IMR-90 (cell line): Measurements from ENCODE around the gene DHX15. TPM values are rescaled to one million over a fixed set of nuclear protein-coding genes. Genes with fewer than 3 reads are reported as not detected.

ENCODE experiments used
- ATAC-seq: fragments of 200-7000 bp; cut with Tn5 transposase; 2 replicates; pipeline ENCODE4 v1.9.1; 2020; ENCODE audit warnings: low read depth, mild to moderate bottlenecking, moderate library complexity
- BruUV-seq: library from RNA; stranded (reverse); fragments of 400-500 nt; replicated peaks from 2 replicates; lab custom pipeline; 2021; lab: Mats Ljungman, UMichigan
- CTCF ChIA-PET: fragments of 300-600 bp; formaldehyde crosslinking; extraction: SDS; loops from one replicate; lab custom pipeline; 2021; ENCODE audit warnings: antibody characterized with exemption; lab: Yijun Ruan, JAX
- POLR2A ChIA-PET: fragments of 300-600 bp; sonication (Branson Sonifier 250); formaldehyde crosslinking; loops from one replicate; lab custom pipeline; 2022; ENCODE audit warnings: antibody characterized with exemption; ENCODE audit not compliant: unreplicated experiment; lab: Charles Lee
- DNase-seq: peaks from one replicate; pipeline ENCODE4 v3.0.0; 2013
- H2AFZ ChIP-seq: replicated peaks from 2 replicates; pipeline ENCODE3; 2013; ENCODE audit warnings: low read length, mild to moderate bottlenecking; ENCODE audit not compliant: poor library complexity
- H2AK5ac ChIP-seq: 2 replicates; pipeline ENCODE4 v1.6.1; 2013; ENCODE audit warnings: low read depth, low read length, inconsistent platforms
- H2AK9ac ChIP-seq: replicated peaks from 2 replicates; pipeline ENCODE3; 2013; ENCODE audit warnings: mild to moderate bottlenecking, low read depth, low read length, moderate library complexity; ENCODE audit not compliant: poor library complexity
- H2BK120ac ChIP-seq: 2 replicates; pipeline ENCODE4 v1.6.1; 2013; ENCODE audit warnings: low read depth, low read length, inconsistent platforms
- H2BK15ac ChIP-seq: 3 replicates; pipeline ENCODE4 v1.6.1; 2013; ENCODE audit warnings: low read depth, low read length, inconsistent platforms
- H2BK20ac ChIP-seq: 2 replicates; pipeline ENCODE4 v1.6.1; 2013; ENCODE audit warnings: low read depth, mild to moderate bottlenecking, inconsistent platforms, low read length, moderate library complexity
- H2BK5ac ChIP-seq: 2 replicates; pipeline ENCODE4 v1.6.1; 2013; ENCODE audit warnings: mild to moderate bottlenecking, low read depth, low read length, inconsistent platforms; ENCODE audit not compliant: poor library complexity, severe bottlenecking
- H3K14ac ChIP-seq: replicated peaks from 2 replicates; pipeline ENCODE4 v1.6.1; 2013; ENCODE audit warnings: low read depth, low read length, inconsistent platforms
- H3K18ac ChIP-seq: 2 replicates; pipeline ENCODE4 v1.6.1; 2013; ENCODE audit warnings: low read depth, low read length, control low read depth
- H3K23ac ChIP-seq: 2 replicates; pipeline ENCODE4 v1.6.1; 2013; ENCODE audit warnings: low read depth, low read length, inconsistent platforms
- H3K27ac ChIP-seq: 2 replicates; pipeline ENCODE4 v1.5.1; 2013; ENCODE audit warnings: mild to moderate bottlenecking, control low read depth, low read length; ENCODE audit not compliant: insufficient read depth
- H3K27me3 ChIP-seq: 2 replicates; pipeline ENCODE4 v1.6.1; 2013; ENCODE audit warnings: low read length; ENCODE audit not compliant: control insufficient read depth, insufficient read depth
- H3K36me3 ChIP-seq: 2 replicates; pipeline ENCODE4 v1.6.1; 2013; ENCODE audit warnings: low read length, mixed read lengths; ENCODE audit not compliant: control insufficient read depth, insufficient read depth
- H3K4ac ChIP-seq: 2 replicates; pipeline ENCODE4 v1.6.1; 2013; ENCODE audit warnings: low read depth, low read length, inconsistent platforms
- H3K4me1 ChIP-seq: 2 replicates; pipeline ENCODE4 v1.6.1; 2013; ENCODE audit warnings: low read length, mixed read lengths; ENCODE audit not compliant: control insufficient read depth, insufficient read depth
- H3K4me2 ChIP-seq: 2 replicates; pipeline ENCODE4 v1.6.1; 2013; ENCODE audit warnings: low read depth, mild to moderate bottlenecking, control low read depth, low read length, moderate library complexity
- H3K4me3 ChIP-seq: 2 replicates; pipeline ENCODE4 v1.5.1; 2013; ENCODE audit warnings: low read depth, mild to moderate bottlenecking, control low read depth, low read length, moderate library complexity; ENCODE audit not compliant: insufficient read depth
- H3K56ac ChIP-seq: 2 replicates; pipeline ENCODE4 v1.6.1; 2013; ENCODE audit warnings: low read length, inconsistent platforms; ENCODE audit not compliant: insufficient read depth; ENCODE audit errors: extremely low read depth
- H3K79me1 ChIP-seq, 2 experiments: 2 replicates each; pipeline ENCODE4 v1.6.1; 2013; ENCODE audit warnings: low read length in 2 of 2, inconsistent platforms in 1 of 2, low read depth in 1 of 2
- H3K9ac ChIP-seq: 2 replicates; pipeline ENCODE4 v1.6.1; 2013; ENCODE audit warnings: low read depth, low read length, control low read depth
- H3K9me1 ChIP-seq: 2 replicates; pipeline ENCODE4 v1.6.1; 2013; ENCODE audit warnings: low read length, inconsistent platforms; ENCODE audit not compliant: insufficient read depth
- H3K9me3 ChIP-seq: 2 replicates; pipeline ENCODE4 v1.6.1; 2013; ENCODE audit warnings: low read length; ENCODE audit not compliant: control insufficient read depth, insufficient read depth
- H4K20me1 ChIP-seq: 2 replicates; pipeline ENCODE4 v1.6.1; 2013; ENCODE audit warnings: low read length, inconsistent platforms; ENCODE audit not compliant: insufficient read depth
- H4K5ac ChIP-seq: 2 replicates; pipeline ENCODE4 v1.6.1; 2013; ENCODE audit warnings: mild to moderate bottlenecking, low read depth, low read length, control low read depth
- H4K8ac ChIP-seq, 2 experiments: 2 replicates each; pipeline ENCODE4 v1.6.1; 2013; ENCODE audit warnings: low read depth in 2 of 2, low read length in 2 of 2, control low read depth in 1 of 2, inconsistent platforms in 1 of 2
- H4K91ac ChIP-seq: 2 replicates; pipeline ENCODE4 v1.6.1; 2013; ENCODE audit warnings: low read depth, low read length, inconsistent platforms; ENCODE audit not compliant: insufficient read depth
- BHLHE40 ChIP-seq: fragments of 150-350 bp; IDR thresholded peaks from 2 replicates; pipeline ENCODE4 v1.6.1; 2016; ENCODE audit warnings: mild to moderate bottlenecking, low read depth, low read length
- CEBPB ChIP-seq: IDR thresholded peaks from 2 replicates; pipeline ENCODE4 v1.6.1; 2012; ENCODE audit warnings: low read depth, low read length, improper control_type of control experiment
- CHD1 ChIP-seq: IDR thresholded peaks from 2 replicates; pipeline ENCODE4 v1.6.1; 2012; ENCODE audit warnings: low read depth, low read length, improper control_type of control experiment
- FOS ChIP-seq: fragments of 150-350 bp; IDR thresholded peaks from 2 replicates; pipeline ENCODE4 v1.6.1; 2016; ENCODE audit warnings: low read depth, low read length
- MAFK ChIP-seq: IDR thresholded peaks from 2 replicates; pipeline ENCODE4 v1.6.1; 2012; ENCODE audit warnings: low read depth, low read length, improper control_type of control experiment
- MAZ ChIP-seq: IDR thresholded peaks from 2 replicates; pipeline ENCODE4 v1.6.1; 2012; ENCODE audit warnings: low read depth, mild to moderate bottlenecking, low read length, improper control_type of control experiment, moderate library complexity, borderline replicate concordance
- POLR2A ChIP-seq: IDR thresholded peaks from 2 replicates; pipeline ENCODE4 v1.6.1; 2012; ENCODE audit warnings: mild to moderate bottlenecking, low read depth, low read length
- RAD21 ChIP-seq: IDR thresholded peaks from 2 replicates; pipeline ENCODE4 v1.6.1; 2012; ENCODE audit warnings: low read length, improper control_type of control experiment
- RCOR1 ChIP-seq: IDR thresholded peaks from 2 replicates; pipeline ENCODE4 v1.6.1; 2012; ENCODE audit warnings: mild to moderate bottlenecking, low read length, improper control_type of control experiment; ENCODE audit not compliant: insufficient replicate concordance
- RFX5 ChIP-seq: IDR thresholded peaks from 2 replicates; pipeline ENCODE4 v1.8.0; 2012; ENCODE audit warnings: low read depth, mild to moderate bottlenecking, low read length, moderate library complexity
- SMC3 ChIP-seq: fragments of 150-350 bp; IDR thresholded peaks from 2 replicates; pipeline ENCODE4 v1.6.1; 2016; ENCODE audit warnings: low read depth, mild to moderate bottlenecking, antibody characterized with exemption, low read length, moderate library complexity
- USF2 ChIP-seq: fragments of 150-350 bp; IDR thresholded peaks from 2 replicates; pipeline ENCODE4 v1.6.1; 2017; ENCODE audit warnings: mild to moderate bottlenecking, antibody characterized with exemption, low read length, low read depth
- WGBS, 2 experiments: methylation state at CpG; one replicate each; pipeline versions ENCODE4 v1.1.5 to v1.1.7; 2013; ENCODE audit warnings: missing lambda C conversion rate in 2 of 2; ENCODE audit not compliant: insufficient read length in 1 of 2; ENCODE audit errors: extremely low coverage in 2 of 2; 5-methylcytosine and 5-hydroxymethylcytosine counted together
- dilution Hi-C: fragments of 300-500 bp; cut with HindIII; formaldehyde crosslinking; loops from one replicate; pipeline ENCODE4 v1.14.3; 2018; ENCODE audit warnings: low sequenced_read_pairs; ENCODE audit not compliant: unreplicated experiment
- in situ Hi-C: fragments of 300-500 bp; cut with MboI; formaldehyde crosslinking; loops from 3 replicates; pipeline ENCODE4 v1.14.3; 2019; ENCODE audit warnings: low sequenced_read_pairs, inconsistent platforms, mixed read lengths
- intact Hi-C: fragments of 100-400 bp; cut with micrococcal nuclease; formaldehyde crosslinking; loops from 2 replicates; pipeline ENCODE4 v1.10.0; 2022
- polyA plus RNA-seq, 3 experiments: library from polyadenylated mRNA; depleted of rRNA; stranded (reverse); fragments of >200 nt; gene quantifications; 2 replicates each; pipeline ENCODE4 v1.2.3, GENCODE V29; 2012; ENCODE audit warnings: low replicate concordance in 1 of 3
- total RNA-seq: library from RNA; depleted of rRNA; stranded (reverse); fragments of >200 nt; gene quantifications from 2 replicates; pipeline ENCODE4 v1.2.3, GENCODE V29; 2012
- TF ChIP-seq, protein P1 (sequence below): conservative IDR thresholded peaks from 2 replicates; pipeline ENCODE4 v1.5.1; 2012; ENCODE audit warnings: mild to moderate bottlenecking, low read depth, low read length, improper control_type of control experiment

Gene DHX15
- total and polyA plus RNA-seq, 2 of the 4 experiments (the other 2 are of a cell fraction) = 97.9 to 172 TPM

DNA sequence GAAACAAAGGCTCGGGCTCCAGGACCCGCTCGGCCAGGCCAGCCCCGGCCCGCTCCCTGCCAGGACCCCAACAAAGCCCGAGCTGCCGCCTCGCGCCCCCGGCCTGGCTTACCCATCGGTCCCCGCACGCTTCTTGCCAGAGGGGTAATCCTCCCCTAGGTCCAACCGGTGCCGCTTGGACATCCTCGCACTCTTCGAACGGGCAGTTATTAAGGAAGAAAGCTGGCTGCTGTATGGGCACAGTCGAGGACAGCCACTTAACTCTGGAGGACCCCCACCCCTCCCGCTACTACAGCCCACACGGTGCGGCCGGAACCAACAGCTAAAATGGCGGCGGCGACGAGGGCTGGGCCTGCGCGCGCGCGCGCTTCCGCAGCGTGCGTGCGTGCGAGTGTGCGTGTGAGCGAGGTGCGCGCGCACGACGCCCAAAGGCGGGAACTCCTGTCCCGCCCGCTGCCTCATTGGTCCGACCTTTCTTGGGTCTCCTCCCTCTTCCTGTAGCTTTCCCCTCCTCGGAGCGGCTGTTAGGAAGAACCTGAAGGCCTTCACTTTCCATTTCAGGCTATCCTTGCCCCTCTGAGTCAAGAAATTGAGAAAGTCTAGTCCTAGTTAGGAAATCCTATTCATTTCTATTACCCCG is at the start of gene DHX15 (continued):
- TF ChIP-seq MAZ (peak; percentile 42; the same call in 1 of the 2 replicates), RCOR1 (no peak), MAFK (no peak), CHD1 (0 out of 2 replicates have a peak, but pooled peaks have one; percentile 66), CEBPB (0 out of 2 replicates have a peak, but pooled peaks have one; percentile 6)

- no peaks in the 10 kb centered on the region for H3K4me1 ChIP-seq
- H4K5ac ChIP-seq = no peak overlapping the region
- H2BK15ac ChIP-seq = no peak overlapping the region
- no peak overlapping the region for H3K9ac ChIP-seq
- POLR2A ChIA-PET = no interaction called here
- H3K4ac ChIP-seq = no peak overlapping the region
- no peak overlapping the region for H2AK9ac ChIP-seq
- H3K4me3 ChIP-seq = no peak overlapping the region
- CTCF ChIA-PET = no interaction called here
- no peaks in the 10 kb centered on the region for H4K20me1 ChIP-seq
- H4K91ac ChIP-seq = no peak overlapping the region
- H2BK5ac ChIP-seq = no peak overlapping the region
- in situ Hi-C loops = no loop called here
- H3K4me2 ChIP-seq = no peak overlapping the region
- no peaks in the 10 kb centered on the region for H3K9me3 ChIP-seq
- H3K79me1 ChIP-seq = no peaks in the 10 kb centered on the region
- TF ChIP-seq BHLHE40 (no peak), RFX5 (no peak), POLR2A (no peak), USF2 (no peak), FOS (no peak), MAZ (no peak), RAD21 (no peak), SMC3 (no peak), RCOR1 (no peak)
- TF ChIP-seq, protein P1, sequence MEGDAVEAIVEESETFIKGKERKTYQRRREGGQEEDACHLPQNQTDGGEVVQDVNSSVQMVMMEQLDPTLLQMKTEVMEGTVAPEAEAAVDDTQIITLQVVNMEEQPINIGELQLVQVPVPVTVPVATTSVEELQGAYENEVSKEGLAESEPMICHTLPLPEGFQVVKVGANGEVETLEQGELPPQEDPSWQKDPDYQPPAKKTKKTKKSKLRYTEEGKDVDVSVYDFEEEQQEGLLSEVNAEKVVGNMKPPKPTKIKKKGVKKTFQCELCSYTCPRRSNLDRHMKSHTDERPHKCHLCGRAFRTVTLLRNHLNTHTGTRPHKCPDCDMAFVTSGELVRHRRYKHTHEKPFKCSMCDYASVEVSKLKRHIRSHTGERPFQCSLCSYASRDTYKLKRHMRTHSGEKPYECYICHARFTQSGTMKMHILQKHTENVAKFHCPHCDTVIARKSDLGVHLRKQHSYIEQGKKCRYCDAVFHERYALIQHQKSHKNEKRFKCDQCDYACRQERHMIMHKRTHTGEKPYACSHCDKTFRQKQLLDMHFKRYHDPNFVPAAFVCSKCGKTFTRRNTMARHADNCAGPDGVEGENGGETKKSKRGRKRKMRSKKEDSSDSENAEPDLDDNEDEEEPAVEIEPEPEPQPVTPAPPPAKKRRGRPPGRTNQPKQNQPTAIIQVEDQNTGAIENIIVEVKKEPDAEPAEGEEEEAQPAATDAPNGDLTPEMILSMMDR = no peak
- no peak overlapping the region for H3K23ac ChIP-seq
- no peak overlapping the region for H2BK120ac ChIP-seq
- no peak overlapping the region for H3K27ac ChIP-seq
- H4K8ac ChIP-seq = no peak overlapping the region
- H2BK20ac ChIP-seq = no peak overlapping the region
- dilution Hi-C loops = no loop called here
- H3K18ac ChIP-seq = no peak overlapping the region
- H3K14ac ChIP-seq = no peak overlapping the region
- H3K9me1 ChIP-seq = no peaks in the 10 kb centered on the region
- BruUV-seq = no TSS peak
- no peaks in the 10 kb centered on the region for H3K36me3 ChIP-seq
- DNase-seq (no peak), ATAC-seq (no peak)
- no peak overlapping the region for H3K56ac ChIP-seq
- no CpG with 5 or more reads among the region's 2 CpGs for WGBS, 2 experiments
- no peak overlapping the region for H2AFZ ChIP-seq
- intact Hi-C loops = no loop called here
- H3K27me3 ChIP-seq = no peaks in the 10 kb centered on the region
- H2AK5ac ChIP-seq = no peak overlapping the region
These were observed 47.7 kb upstream of the DHX15 start for GRCh38 chr4:24632011-24632410.
